ENCODE results near the gene SLC10A4.

DNA sequence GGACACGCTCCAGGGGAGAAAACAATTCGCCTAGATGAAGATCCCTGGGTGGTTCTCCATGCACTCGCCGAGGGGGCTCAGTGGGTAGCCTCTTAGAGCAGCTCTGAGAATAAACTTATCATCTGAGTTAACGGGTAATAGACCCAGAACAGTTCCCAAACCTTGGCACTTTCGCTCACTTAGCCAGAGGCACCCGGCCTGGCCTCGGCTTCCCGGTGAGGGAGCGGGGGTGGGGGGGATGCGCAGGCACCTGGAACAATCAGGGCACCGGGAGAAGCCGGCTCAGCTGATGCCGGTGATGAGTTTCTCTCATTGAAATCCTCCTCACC, 6.5 kb downstream of the SLC10A4 start:
- TF ChIP-seq, protein P1, sequence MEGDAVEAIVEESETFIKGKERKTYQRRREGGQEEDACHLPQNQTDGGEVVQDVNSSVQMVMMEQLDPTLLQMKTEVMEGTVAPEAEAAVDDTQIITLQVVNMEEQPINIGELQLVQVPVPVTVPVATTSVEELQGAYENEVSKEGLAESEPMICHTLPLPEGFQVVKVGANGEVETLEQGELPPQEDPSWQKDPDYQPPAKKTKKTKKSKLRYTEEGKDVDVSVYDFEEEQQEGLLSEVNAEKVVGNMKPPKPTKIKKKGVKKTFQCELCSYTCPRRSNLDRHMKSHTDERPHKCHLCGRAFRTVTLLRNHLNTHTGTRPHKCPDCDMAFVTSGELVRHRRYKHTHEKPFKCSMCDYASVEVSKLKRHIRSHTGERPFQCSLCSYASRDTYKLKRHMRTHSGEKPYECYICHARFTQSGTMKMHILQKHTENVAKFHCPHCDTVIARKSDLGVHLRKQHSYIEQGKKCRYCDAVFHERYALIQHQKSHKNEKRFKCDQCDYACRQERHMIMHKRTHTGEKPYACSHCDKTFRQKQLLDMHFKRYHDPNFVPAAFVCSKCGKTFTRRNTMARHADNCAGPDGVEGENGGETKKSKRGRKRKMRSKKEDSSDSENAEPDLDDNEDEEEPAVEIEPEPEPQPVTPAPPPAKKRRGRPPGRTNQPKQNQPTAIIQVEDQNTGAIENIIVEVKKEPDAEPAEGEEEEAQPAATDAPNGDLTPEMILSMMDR (IDR thresholded peaks at IDR 0.05; ENCODE audit: poor library complexity): no peak
- no peak for TF ChIP-seq EZH2 (IDR thresholded peaks at IDR 0.05; ENCODE audit: borderline replicate concordance)
- TF ChIP-seq EZH2phosphoT487 (IDR thresholded peaks at IDR 0.05; ENCODE audit: low read depth, severe bottlenecking, unreplicated experiment): no peak

Data from hepatocyte (in vitro differentiated cells).